Measurements from ENCODE around the gene EPHA8. TPM values are rescaled to one million over a fixed set of nuclear protein-coding genes. Genes with fewer than 3 reads are reported as not detected.

Gene EPHA8
- total and polyA plus RNA-seq, 2 of the 4 experiments (the other 2 are of a cell fraction): not detected

- no peak overlapping the region for H2AFZ ChIP-seq (replicated peaks; ENCODE audit: low read length, poor library complexity)
- H3K79me1 ChIP-seq (ENCODE audit: low read depth in 1 of 2, low read length in 2 of 2): no peaks in the 10 kb centered on the region
- H3K27ac ChIP-seq (ENCODE audit: insufficient read depth, low read length): no peak overlapping the region
- in situ Hi-C loops (cut with MboI; ENCODE audit: low sequenced_read_pairs) (no loop called here), dilution Hi-C loops (cut with HindIII; ENCODE audit: low sequenced_read_pairs, unreplicated experiment) (no loop called here), intact Hi-C loops (cut with micrococcal nuclease) (no loop called here)
- H3K56ac ChIP-seq (ENCODE audit: extremely low read depth, insufficient read depth, low read length): no peak overlapping the region
- ChIA-PET CTCF (no interaction called here), POLR2A (ENCODE audit: unreplicated experiment) (no interaction called here)
- 17% methylated on average over 2 of the region's 3 CpGs; no CpG with 5 or more reads in 1 of the 2 experiments for WGBS, 2 experiments (ENCODE audit: extremely low coverage in 2 of 2, insufficient read length in 1 of 2)
- no peak overlapping the region for H3K18ac ChIP-seq (ENCODE audit: low read depth, low read length)
- no peak overlapping the region for H2BK20ac ChIP-seq (ENCODE audit: low read depth, low read length)
- H4K91ac ChIP-seq (ENCODE audit: insufficient read depth, low read depth, low read length): no peak overlapping the region
- ATAC-seq (ENCODE audit: low read depth): no peak
- no peak overlapping the region for H3K9ac ChIP-seq (ENCODE audit: low read depth, low read length)
- no peak overlapping the region for H2BK5ac ChIP-seq (ENCODE audit: low read depth, low read length, poor library complexity, severe bottlenecking)
- no TSS peak for BruUV-seq (replicated peaks)
- no peak overlapping the region for H3K14ac ChIP-seq (replicated peaks; ENCODE audit: low read depth, low read length)
- no peak overlapping the region for H2AK5ac ChIP-seq (ENCODE audit: low read depth, low read length)
- H2AK9ac ChIP-seq (replicated peaks; ENCODE audit: low read depth, low read length, poor library complexity): no peak overlapping the region
- no peak overlapping the region for H4K8ac ChIP-seq (ENCODE audit: low read depth in 2 of 2, low read length in 2 of 2)
- no peak overlapping the region for H3K4me2 ChIP-seq (ENCODE audit: low read depth, low read length)
- H3K9me3 ChIP-seq (ENCODE audit: control insufficient read depth, insufficient read depth, low read length): no peaks in the 10 kb centered on the region
- no peaks in the 10 kb centered on the region for H3K4me1 ChIP-seq (ENCODE audit: control insufficient read depth, insufficient read depth, low read length)
- H2BK15ac ChIP-seq (ENCODE audit: low read depth, low read length): no peak overlapping the region
- DNase-seq: no peak
- no peak overlapping the region for H3K23ac ChIP-seq (ENCODE audit: low read depth, low read length)
- no peak overlapping the region for H3K4ac ChIP-seq (ENCODE audit: low read depth, low read length)
- H4K5ac ChIP-seq (ENCODE audit: low read depth, low read length): no peak overlapping the region
- no peak overlapping the region for H3K4me3 ChIP-seq (ENCODE audit: insufficient read depth, low read depth, low read length)
- H3K9me1 ChIP-seq (ENCODE audit: insufficient read depth, low read length): no peaks in the 10 kb centered on the region
- TF ChIP-seq MAFK (IDR thresholded peaks at IDR 0.05; ENCODE audit: low read depth, low read length) (no peak), MAZ (IDR thresholded peaks at IDR 0.05; ENCODE audit: borderline replicate concordance, low read depth, low read length) (no peak), BHLHE40 (IDR thresholded peaks at IDR 0.05; ENCODE audit: low read depth, low read length) (no peak), CHD1 (IDR thresholded peaks at IDR 0.05; ENCODE audit: low read depth, low read length) (no peak), SMC3 (IDR thresholded peaks at IDR 0.05; ENCODE audit: low read depth, low read length) (no peak), NFE2L2 (IDR thresholded peaks at IDR 0.05; ENCODE audit: low read depth, low read length) (no peak)
- TF ChIP-seq, protein P1, sequence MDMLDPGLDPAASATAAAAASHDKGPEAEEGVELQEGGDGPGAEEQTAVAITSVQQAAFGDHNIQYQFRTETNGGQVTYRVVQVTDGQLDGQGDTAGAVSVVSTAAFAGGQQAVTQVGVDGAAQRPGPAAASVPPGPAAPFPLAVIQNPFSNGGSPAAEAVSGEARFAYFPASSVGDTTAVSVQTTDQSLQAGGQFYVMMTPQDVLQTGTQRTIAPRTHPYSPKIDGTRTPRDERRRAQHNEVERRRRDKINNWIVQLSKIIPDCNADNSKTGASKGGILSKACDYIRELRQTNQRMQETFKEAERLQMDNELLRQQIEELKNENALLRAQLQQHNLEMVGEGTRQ (IDR thresholded peaks at IDR 0.05; ENCODE audit: low read depth, low read length): no peak
- H3K36me3 ChIP-seq (ENCODE audit: control insufficient read depth, insufficient read depth, low read length): no peaks in the 10 kb centered on the region
- H4K20me1 ChIP-seq (ENCODE audit: insufficient read depth, low read length): no peaks in the 10 kb centered on the region
- no peak overlapping the region for H2BK120ac ChIP-seq (ENCODE audit: low read depth, low read length)
- peaks cover 90% of the 10 kb centered on the region for H3K27me3 ChIP-seq (ENCODE audit: control insufficient read depth, insufficient read depth, low read length)
These were observed 8.0 kb upstream of the EPHA8 start for GRCh38 chr1:22555371-22555656.
